ENCODE results near the gene LCMT1.
"Not testable (repeated sequence)": the region's sequence is repeated elsewhere in the genome, so short reads cannot be mapped to it uniquely, and the experiment has no call there.

The LCMT1 gene

GRCh38 chr16:25111403-25112166 is at the start of gene LCMT1:
Gene LCMT1, plus strand, starts transcription at chr16:25111742. Its CDS starts 142 bp downstream, at chr16:25111884.
- peak; percentile 97 to 99 for DNase-seq

DNA sequence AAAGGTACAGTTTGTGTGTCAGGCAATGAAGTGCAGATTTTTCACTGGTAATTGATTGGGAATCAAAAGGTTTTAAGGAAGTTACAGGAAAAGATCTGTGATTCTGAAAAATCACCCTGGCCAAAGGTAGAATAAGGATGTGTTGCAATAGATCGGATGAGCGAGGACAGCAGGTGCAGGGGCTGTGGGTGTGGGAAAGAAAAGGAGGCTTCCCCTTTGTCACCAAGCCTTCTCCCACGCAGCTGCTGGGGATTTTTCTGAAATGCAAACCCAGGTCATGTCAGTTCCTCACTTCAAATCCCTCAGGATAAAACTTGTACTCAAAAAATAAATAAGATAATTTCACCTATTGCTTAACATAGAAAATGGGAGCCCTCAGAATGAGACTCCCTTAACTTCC is 48.4 kb upstream of the LCMT1 start:
- DNase-seq, result no peak

GRCh38 chr16:25063865-25064264 is 47.7 kb upstream of the LCMT1 start:
- DNase-seq, result no peak

- DNase-seq, result not testable (repeated sequence)
Measured at GRCh38 chr16:25064281-25064680, 47.3 kb upstream of the LCMT1 start.

- no peak for DNase-seq
Measured at GRCh38 chr16:25064937-25065336, 46.6 kb upstream of the LCMT1 start.

DNA sequence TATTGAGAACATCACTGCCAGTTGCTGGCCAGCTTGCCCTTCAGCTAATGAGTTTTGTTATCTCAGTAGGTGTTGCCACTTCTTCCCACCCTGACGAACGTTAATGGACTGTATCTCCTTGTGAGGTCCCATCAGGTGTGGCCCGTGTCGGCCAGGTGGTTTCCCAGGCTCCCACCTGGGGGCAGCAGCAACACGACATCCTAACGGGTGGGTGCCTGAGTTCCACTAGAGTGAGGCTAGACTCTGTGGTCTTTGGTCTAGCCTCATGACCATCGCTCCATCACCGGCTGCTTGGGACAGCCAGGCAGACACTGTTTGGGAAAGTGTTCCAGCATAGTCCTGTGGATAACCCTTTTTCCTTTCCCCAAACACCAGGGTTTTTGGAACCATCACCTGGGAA is 45.6 kb upstream of the LCMT1 start:
- DNase-seq, result peak; percentile 5 to 68

- DNase-seq, result no peak
Measured at GRCh38 chr16:25066426-25066746, 45.2 kb upstream of the LCMT1 start.

GRCh38 chr16:25066747-25067631 is 44.6 kb upstream of the LCMT1 start:
- DNase-seq, result peak; percentile 62 to 87

GRCh38 chr16:25073854-25074253 is 37.7 kb upstream of the LCMT1 start:
- no peak for DNase-seq

DNA sequence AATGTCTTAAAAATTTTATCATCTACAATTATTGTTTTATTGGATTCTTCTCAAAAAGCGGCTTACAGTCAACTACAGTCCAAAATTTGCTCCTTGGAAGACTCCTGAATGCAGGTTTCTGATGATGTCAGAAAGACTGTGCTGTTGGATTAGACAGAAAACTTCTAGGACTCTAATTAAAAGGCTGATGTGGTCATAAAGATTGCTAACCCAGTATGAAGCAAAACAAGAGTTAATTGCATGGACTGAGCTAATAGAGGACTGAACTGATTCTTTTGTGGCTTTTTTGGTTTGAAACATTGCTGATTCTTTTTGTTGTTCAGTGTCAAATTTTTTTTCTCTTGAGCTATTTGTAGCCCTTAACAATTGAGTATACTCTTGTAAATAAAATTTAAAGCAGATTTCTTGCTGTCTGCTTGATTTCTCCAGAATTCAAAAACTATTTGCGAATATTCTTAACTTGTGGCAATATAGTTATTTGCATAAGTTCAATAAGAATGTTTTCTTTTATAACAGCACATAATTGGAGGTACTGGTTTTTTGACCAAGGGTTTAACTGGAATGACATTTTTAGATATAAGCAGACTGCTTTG is 33.1 kb upstream of the LCMT1 start:
- DNase-seq, result no peak

GRCh38 chr16:25079637-25080378 is 31.7 kb upstream of the LCMT1 start:
- no peak for DNase-seq

- DNase-seq, result no peak
Measured at GRCh38 chr16:25080420-25081131, 31.0 kb upstream of the LCMT1 start.

DNA sequence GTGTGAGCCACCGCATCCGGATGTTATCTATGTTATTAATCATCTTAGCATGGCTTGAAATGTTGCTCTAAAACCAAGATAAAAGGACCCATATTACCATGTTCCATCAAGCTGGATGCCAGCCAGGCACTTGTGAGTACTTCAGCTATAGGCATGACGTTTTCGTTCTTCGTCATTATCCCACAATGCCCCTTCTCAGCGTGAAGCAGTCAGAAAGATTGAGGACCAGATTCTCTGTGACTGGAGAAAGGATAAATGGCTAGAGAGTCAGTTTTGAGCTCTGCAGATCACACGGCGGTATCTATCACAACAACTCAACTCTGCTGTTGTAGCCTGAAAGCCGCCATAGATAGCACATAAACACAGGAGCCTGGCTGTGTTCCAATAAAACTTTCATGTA is 29.8 kb upstream of the LCMT1 start:
- no peak for DNase-seq

GRCh38 chr16:25083065-25083464 is 28.5 kb upstream of the LCMT1 start:
- no peak for DNase-seq

GRCh38 chr16:25083701-25084100 is 27.8 kb upstream of the LCMT1 start:
- no peak for DNase-seq

- DNase-seq, result no peak
Measured at GRCh38 chr16:25084797-25085196, 26.7 kb upstream of the LCMT1 start.

DNA sequence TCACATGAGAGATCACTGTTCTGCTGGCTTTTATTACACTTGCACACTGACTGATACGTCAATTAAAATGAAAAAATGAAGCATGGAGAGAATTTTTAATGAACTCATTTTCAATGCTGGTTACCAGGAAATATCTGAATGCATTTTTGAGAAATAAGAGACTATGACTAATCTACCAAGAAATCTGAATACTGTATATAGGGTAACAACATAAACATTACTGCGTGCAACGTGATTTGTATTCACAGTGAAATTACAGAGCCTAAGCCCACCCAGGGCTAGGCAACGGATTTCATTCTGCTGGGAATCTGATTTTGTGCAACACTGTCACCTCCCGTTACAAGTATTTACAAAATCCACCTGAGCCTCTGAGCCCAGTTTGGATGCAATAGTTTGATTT is 23.8 kb upstream of the LCMT1 start:
- no peak for DNase-seq

GRCh38 chr16:25089351-25089750 is 22.2 kb upstream of the LCMT1 start:
- DNase-seq, result no peak

- no peak for DNase-seq
Measured at GRCh38 chr16:25092441-25092840, 19.1 kb upstream of the LCMT1 start.

DNA sequence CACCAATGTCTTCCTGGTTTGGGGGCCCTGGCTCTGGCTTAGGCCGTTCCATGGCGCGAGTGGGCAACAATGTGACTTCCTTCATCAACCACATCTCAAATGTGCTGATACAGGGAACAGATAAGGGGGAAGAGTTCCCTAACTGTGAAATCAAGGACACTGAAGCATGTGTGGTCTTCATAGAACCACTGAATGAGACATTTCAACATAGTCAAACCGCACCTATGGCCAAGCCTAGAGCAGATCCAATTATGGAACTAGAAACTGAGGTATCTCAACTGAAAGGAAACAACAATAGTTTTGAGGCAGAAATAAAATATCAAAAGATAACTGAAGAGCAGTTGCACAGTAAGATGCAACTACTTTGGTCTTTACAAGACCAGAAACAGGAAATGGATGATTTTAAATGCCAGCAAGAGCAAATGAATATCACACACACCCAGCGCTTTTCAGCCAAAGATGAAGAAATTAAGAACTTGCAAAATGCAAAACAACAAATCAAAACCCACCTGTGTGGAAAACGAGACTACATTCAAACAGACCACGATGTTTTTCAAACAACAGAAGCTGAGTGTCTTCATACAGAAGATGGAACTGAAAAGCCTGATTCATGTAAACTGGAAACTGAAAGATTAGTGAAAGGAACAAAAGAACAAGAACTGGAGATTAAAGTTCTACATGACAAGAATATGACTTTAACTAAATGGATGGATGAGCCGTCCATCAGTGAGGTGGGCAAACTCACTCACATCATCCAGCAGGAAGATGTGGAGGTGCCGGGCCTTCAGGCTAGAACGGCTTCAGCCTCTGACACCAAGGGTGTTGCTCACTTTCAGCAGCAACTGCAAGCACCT is 18.1 kb upstream of the LCMT1 start:
- DNase-seq, result no peak

GRCh38 chr16:25094596-25094995 is 16.9 kb upstream of the LCMT1 start:
- DNase-seq, result no peak
